ENCODE data around the gene PRC1. TPM values are rescaled to one million over a fixed set of nuclear protein-coding genes. Genes with fewer than 3 reads are reported as not detected.

The PRC1 gene
- total and polyA plus RNA-seq, 2 of the 13 experiments (the other 11 are each of a cell fraction or from before 2014, with no cell fraction given): 137 to 162 TPM

GRCh38 chr15:90954712-90955623 lies 39.4 kb downstream of the PRC1 start, which contains the start of gene RCCD1 (continued):
- peak; percentile 25; the same call in 1 of the 2 replicates for TF ChIP-seq SNAPC2 (CRISPR knock-in tag; IDR thresholded peaks at IDR 0.05)
- no peak for TF ChIP-seq ATM (IDR thresholded peaks at IDR 0.05; ENCODE audit: borderline replicate concordance)
- TF ChIP-seq ZNF780A (CRISPR knock-in tag; IDR thresholded peaks at IDR 0.05): no peak
- no peak for TF ChIP-seq ZNF432 (CRISPR knock-in tag; IDR thresholded peaks at IDR 0.05; ENCODE audit: borderline replicate concordance)
- TF ChIP-seq ZNF101 (CRISPR knock-in tag; IDR thresholded peaks at IDR 0.05; ENCODE audit: borderline replicate concordance, low read depth): no peak
- peak; percentile 75; the same call in 1 of the 2 replicates for TF ChIP-seq ARID2 (CRISPR knock-in tag; IDR thresholded peaks at IDR 0.05; ENCODE audit: borderline replicate concordance)
- TF ChIP-seq CERS6 (CRISPR knock-in tag; IDR thresholded peaks at IDR 0.05): peak; percentile 71; the same call in 1 of the 2 replicates
- TF ChIP-seq ZMYM4 (CRISPR knock-in tag; IDR thresholded peaks at IDR 0.05): peak; percentile 60
- no peak for TF ChIP-seq GATAD2A (CRISPR knock-in tag; IDR thresholded peaks at IDR 0.05)
- peak; percentile 41; the same call in 1 of the 2 replicates for TF ChIP-seq ATF7 (IDR thresholded peaks at IDR 0.05)
- TF ChIP-seq ATF7 (CRISPR knock-in tag; IDR thresholded peaks at IDR 0.05): peak; percentile 90
- TF ChIP-seq ZNF878 (CRISPR knock-in tag; IDR thresholded peaks at IDR 0.05): peak; percentile 80
- TF ChIP-seq PLRG1 (conservative IDR thresholded peaks at IDR 0.05): no peak
- no peak for TF ChIP-seq RBAK (CRISPR knock-in tag; IDR thresholded peaks at IDR 0.05)
- TF ChIP-seq ZSCAN30 (CRISPR knock-in tag; IDR thresholded peaks at IDR 0.05): peak; percentile 80; the same call in 1 of the 2 replicates
- no peak for TF ChIP-seq LRRFIP1 (CRISPR knock-in tag; conservative IDR thresholded peaks at IDR 0.05)
- TF ChIP-seq NCOA2 (CRISPR knock-in tag; IDR thresholded peaks at IDR 0.05): peak; percentile 12; the same call in 1 of the 2 replicates
- peak; percentile 75; the same call in 1 of the 2 replicates for TF ChIP-seq ZNF839 (CRISPR knock-in tag; IDR thresholded peaks at IDR 0.05; ENCODE audit: borderline replicate concordance)
- 0 out of 2 replicates have a peak, but pooled peaks have one; percentile 12 for TF ChIP-seq MED13 (CRISPR knock-in tag; IDR thresholded peaks at IDR 0.05)
- 0 out of 2 replicates have a peak, but pooled peaks have one; percentile 76 for TF ChIP-seq KDM3A (CRISPR knock-in tag; IDR thresholded peaks at IDR 0.05; ENCODE audit: low read depth)
- TF ChIP-seq AFF4 (CRISPR knock-in tag; IDR thresholded peaks at IDR 0.05): peak; percentile 70; the same call in 1 of the 2 replicates
- peak; percentile 80; the same call in 1 of the 2 replicates for TF ChIP-seq ZNF232 (CRISPR knock-in tag; IDR thresholded peaks at IDR 0.05; ENCODE audit: borderline replicate concordance)
- TF ChIP-seq IKZF1 (IDR thresholded peaks at IDR 0.05): no peak
- peak; percentile 87; the same call in 1 of the 2 replicates for TF ChIP-seq ZFP90 (CRISPR knock-in tag; IDR thresholded peaks at IDR 0.05; ENCODE audit: borderline replicate concordance)

Data from HepG2 (cell line).